Lung (tissue), 12 donors: Measurements from ENCODE around the gene ATP4A. TPM values are rescaled to one million over a fixed set of nuclear protein-coding genes. Genes with fewer than 3 reads are reported as not detected.

Source experiments
- ATAC-seq: fragments of 200-7000 bp; cut with Tn5 transposase; one replicate; pipeline ENCODE4 v1.9.1; 2020; ENCODE audit warnings: moderate number of reproducible peaks; ENCODE audit not compliant: insufficient read depth, low FRiP score
- DNase-seq, 3 donors: peaks; one replicate each; pipeline ENCODE4 v3.0.0-alpha.2; 2013 to 2017
- H3K27ac ChIP-seq, 2 donors: one replicate each; pipeline ENCODE4 v1.5.1; 2013; ENCODE audit warnings: mild to moderate bottlenecking in 2 of 2, moderate library complexity in 2 of 2, control low read depth in 1 of 2, inconsistent platforms in 1 of 2, low read depth in 1 of 2, low read length in 1 of 2
- H3K27me3 ChIP-seq, 3 donors: one replicate each; pipeline ENCODE4 v1.5.1; 2013; ENCODE audit warnings: low read length in 2 of 3; ENCODE audit not compliant: control insufficient read depth in 3 of 3, insufficient read depth in 3 of 3
- H3K36me3 ChIP-seq, 4 donors: one replicate each; pipeline ENCODE4 v1.5.1; 2013; ENCODE audit warnings: low read length in 4 of 4, mild to moderate bottlenecking in 1 of 4, moderate library complexity in 1 of 4; ENCODE audit not compliant: control insufficient read depth in 4 of 4, insufficient read depth in 4 of 4
- H3K4me1 ChIP-seq, 5 donors: one replicate each; pipeline ENCODE4 v1.5.1; 2013; ENCODE audit warnings: low read length in 5 of 5, mild to moderate bottlenecking in 2 of 5, moderate library complexity in 1 of 5; ENCODE audit not compliant: control insufficient read depth in 5 of 5, insufficient read depth in 5 of 5
- H3K4me3 ChIP-seq: one replicate; pipeline ENCODE4 v1.5.1; 2013; ENCODE audit warnings: mild to moderate bottlenecking, control low read depth, moderate library complexity
- H3K9ac ChIP-seq, 2 donors: one replicate each; pipeline ENCODE4 v1.5.1; 2013; ENCODE audit warnings: low read length in 2 of 2, control low read depth in 1 of 2; ENCODE audit not compliant: insufficient read depth in 1 of 2
- H3K9me3 ChIP-seq, 4 donors: one replicate each; pipeline ENCODE4 v1.5.1; 2013; ENCODE audit warnings: low read length in 3 of 4, mild to moderate bottlenecking in 1 of 4, moderate library complexity in 1 of 4; ENCODE audit not compliant: control insufficient read depth in 4 of 4, insufficient read depth in 3 of 4
- WGBS, 2 donors: extraction: QIAGEN DNeasy Blood & Tissue Kit; methylation state at CpG; one replicate each; pipeline ENCODE4 v1.1.7; 2013; 5-methylcytosine and 5-hydroxymethylcytosine counted together
- polyA plus RNA-seq, 2 donors: library from polyadenylated mRNA; stranded (reverse); fragments of 200-250 nt; gene quantifications; one replicate each; pipeline ENCODE4 v1.2.1, GENCODE V29; 2013
- total RNA-seq, 2 donors: library from RNA; depleted of rRNA in 1 of 2; stranded (reverse); fragments of >200 nt in 1 of 2; gene quantifications; one replicate each; pipeline ENCODE4 v1.2.1, GENCODE V29; 2014 to 2021
- TF ChIP-seq, protein P1 (sequence below): IDR thresholded peaks from 2 replicates; pipeline ENCODE4 v1.5.1; 2012; ENCODE audit warnings: mild to moderate bottlenecking; ENCODE audit errors: control extremely low read depth, extremely low read depth
- donor health status: control.
- donor health status: control.
- donor health status: Bipolar disorder and iron deficiency.
- donor health status: healthy.
- donor health status: DM: yes; HTN: yes; CAD: no.

The ATP4A gene
- total and polyA plus RNA-seq, 4 donors: 0.01 TPM; not detected in 3

DNA sequence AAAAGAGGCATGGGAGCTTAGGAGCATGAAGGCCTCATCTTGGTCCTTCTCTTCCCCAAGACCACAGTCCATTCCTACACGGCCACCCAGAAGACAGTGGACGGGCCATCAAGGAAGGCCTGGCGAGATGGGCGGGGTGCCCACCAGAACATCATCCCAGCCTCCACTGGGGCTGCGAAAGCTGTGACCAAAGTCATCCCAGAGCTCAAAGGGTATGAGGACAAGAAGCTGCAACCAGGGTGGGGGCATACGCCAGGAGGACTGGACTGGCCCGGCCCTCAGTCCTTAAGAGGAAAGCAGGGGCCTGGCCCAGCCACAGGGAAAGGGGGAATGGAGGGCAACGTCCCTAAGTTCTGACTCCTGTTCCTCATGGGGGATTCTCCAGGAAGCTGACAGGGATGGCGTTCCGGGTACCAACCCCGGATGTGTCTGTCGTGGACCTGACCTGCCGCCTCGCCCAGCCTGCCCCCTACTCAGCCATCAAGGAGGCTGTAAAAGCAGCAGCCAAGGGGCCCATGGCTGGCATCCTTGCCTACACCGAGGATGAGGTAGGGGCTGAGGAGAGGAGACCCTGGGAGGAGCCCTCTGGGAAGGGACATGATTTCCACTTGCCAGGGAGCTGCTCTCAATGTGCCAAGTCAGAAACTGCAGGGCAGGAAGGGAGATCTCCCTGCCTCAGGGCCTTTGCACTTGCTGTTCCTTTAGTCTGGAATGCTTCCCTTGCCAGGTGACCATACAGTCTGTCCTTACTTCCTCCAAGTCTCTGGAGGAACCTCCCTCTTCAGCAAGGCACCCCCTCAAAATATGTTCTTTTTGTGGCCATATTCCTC is 20.0 kb downstream of the ATP4A start:
- ATAC-seq: no peak
- peak overlapping the region in 1 of 2 donors; percentile 4 for H3K27ac ChIP-seq
- peaks cover 0 to 5% (median 2%) of the 10 kb centered on the region in 4 donors for H3K36me3 ChIP-seq
- H3K4me1 ChIP-seq: peaks cover 6 to 19% (median 13%) of the 10 kb centered on the region in 5 donors
- H3K27me3 ChIP-seq: no peaks in the 10 kb centered on the region
- no peak overlapping the region for H3K9ac ChIP-seq
- no peak for DNase-seq
- no peaks in the 10 kb centered on the region for H3K9me3 ChIP-seq
- no peak overlapping the region for H3K4me3 ChIP-seq
- WGBS, 2 donors: 96% methylated on average over 15 of the region's 15 CpGs
- TF ChIP-seq, protein P1, sequence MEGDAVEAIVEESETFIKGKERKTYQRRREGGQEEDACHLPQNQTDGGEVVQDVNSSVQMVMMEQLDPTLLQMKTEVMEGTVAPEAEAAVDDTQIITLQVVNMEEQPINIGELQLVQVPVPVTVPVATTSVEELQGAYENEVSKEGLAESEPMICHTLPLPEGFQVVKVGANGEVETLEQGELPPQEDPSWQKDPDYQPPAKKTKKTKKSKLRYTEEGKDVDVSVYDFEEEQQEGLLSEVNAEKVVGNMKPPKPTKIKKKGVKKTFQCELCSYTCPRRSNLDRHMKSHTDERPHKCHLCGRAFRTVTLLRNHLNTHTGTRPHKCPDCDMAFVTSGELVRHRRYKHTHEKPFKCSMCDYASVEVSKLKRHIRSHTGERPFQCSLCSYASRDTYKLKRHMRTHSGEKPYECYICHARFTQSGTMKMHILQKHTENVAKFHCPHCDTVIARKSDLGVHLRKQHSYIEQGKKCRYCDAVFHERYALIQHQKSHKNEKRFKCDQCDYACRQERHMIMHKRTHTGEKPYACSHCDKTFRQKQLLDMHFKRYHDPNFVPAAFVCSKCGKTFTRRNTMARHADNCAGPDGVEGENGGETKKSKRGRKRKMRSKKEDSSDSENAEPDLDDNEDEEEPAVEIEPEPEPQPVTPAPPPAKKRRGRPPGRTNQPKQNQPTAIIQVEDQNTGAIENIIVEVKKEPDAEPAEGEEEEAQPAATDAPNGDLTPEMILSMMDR: no peak

DNA sequence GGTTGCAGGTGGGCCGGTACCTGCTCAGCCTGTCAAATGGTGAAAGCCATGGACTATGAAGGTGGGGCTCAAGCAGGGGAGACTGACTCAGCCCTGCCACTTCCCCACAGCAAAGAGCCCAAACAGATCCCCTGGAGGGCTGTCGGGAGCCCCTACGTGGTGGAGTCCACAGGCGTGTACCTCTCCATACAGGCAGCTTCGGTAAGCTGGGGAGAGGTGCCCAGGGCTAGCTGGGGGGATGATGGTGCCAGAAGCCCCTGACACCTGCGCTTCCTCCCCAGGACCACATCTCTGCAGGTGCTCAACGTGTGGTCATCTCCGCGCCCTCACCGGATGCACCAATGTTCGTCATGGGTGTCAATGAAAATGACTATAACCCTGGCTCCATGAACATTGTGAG is 21.2 kb downstream of the ATP4A start:
- Histone ChIP-seq H3K4me1 (peaks cover 6 to 19% (median 13%) of the 10 kb centered on the region in 5 donors), H3K9ac (no peak overlapping the region), H3K36me3 (peaks cover 0 to under 1% (median 0%) of the 10 kb centered on the region in 4 donors), H3K9me3 (no peaks in the 10 kb centered on the region), H3K27ac (no peak overlapping the region), H3K4me3 (no peak overlapping the region), H3K27me3 (no peaks in the 10 kb centered on the region)
- ATAC-seq (no peak), DNase-seq (no peak)
- WGBS, 2 donors: 96% methylated on average over 11 of the region's 11 CpGs
- TF ChIP-seq, protein P1: no peak

DNA sequence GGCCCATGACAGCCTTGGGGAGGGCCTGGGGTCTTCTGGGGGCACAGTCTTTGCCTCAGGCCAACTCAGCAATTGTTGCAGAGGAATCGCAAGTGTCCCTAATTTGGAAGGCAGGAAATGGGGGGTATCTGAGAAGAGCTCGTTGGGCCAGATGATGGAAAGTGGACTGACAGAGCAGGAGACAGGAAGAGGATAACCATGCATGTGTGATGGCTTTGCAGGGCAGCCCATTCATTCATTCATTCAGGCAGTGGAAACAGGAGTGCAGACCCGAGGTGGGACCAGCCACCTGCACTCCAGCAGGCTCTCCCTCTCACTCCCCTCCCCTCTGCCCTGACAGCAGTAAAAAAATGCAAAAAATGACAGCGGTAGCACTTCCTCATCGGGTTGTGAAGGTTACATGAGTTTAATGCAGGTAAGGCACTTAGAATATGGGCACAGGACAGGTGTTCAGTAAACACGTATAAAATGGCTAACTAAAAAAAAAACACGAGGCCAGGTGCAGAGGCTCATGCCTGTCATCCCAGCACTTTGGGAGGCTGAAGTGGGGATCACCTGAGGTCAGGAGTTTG is 23.0 kb downstream of the ATP4A start:
- no peak for DNase-seq
- ATAC-seq: no peak
- Histone ChIP-seq H3K4me1 (peaks cover 0 to 10% (median 7%) of the 10 kb centered on the region in 5 donors), H3K9me3 (peaks cover 0 to 1% (median 0%) of the 10 kb centered on the region in 4 donors), H3K27me3 (no peaks in the 10 kb centered on the region), H3K36me3 (no peaks in the 10 kb centered on the region), H3K9ac (no peak overlapping the region), H3K4me3 (no peak overlapping the region), H3K27ac (no peak overlapping the region)
- TF ChIP-seq, protein P1: no peak
- 69 to 72% methylated on average over 7 of the region's 7 CpGs for WGBS, 2 donors
